Thyroid gland (tissue), 4 donors: ENCODE results near the gene CLK4. TPM values are rescaled to one million over a fixed set of nuclear protein-coding genes. Genes with fewer than 3 reads are reported as not detected.

Source experiments
- DNase-seq, 2 donors: peaks; one replicate each; pipeline ENCODE4 v3.0.0-alpha.2; 2019
- H3K27ac ChIP-seq, 3 donors: fragments of 200-600 bp; sonication (generic); 1 replicate in 2 of 3; 2 replicates in 1 of 3; pipeline ENCODE4 v1.5.1; 2016 to 2019; ENCODE audit warnings: mild to moderate bottlenecking in 1 of 3, moderate library complexity in 1 of 3
- H3K27me3 ChIP-seq: fragments of 200-600 bp; sonication (generic); one replicate; pipeline ENCODE4 v1.5.1; 2019
- H3K36me3 ChIP-seq, 2 donors: fragments of 200-600 bp; sonication (generic); one replicate each; pipeline ENCODE4 v1.5.1; 2016 to 2019
- H3K4me1 ChIP-seq, 2 donors: fragments of 200-600 bp; sonication (generic); one replicate each; pipeline ENCODE4 v1.5.1; 2017 to 2019
- H3K4me3 ChIP-seq, 3 donors: fragments of 200-600 bp; sonication (generic); replicated peaks in 1 of 3; 1 replicate in 2 of 3; 2 replicates in 1 of 3; pipeline ENCODE4 v1.5.1; 2016; ENCODE audit warnings: mild to moderate bottlenecking in 1 of 3
- H3K9me3 ChIP-seq: fragments of 200-600 bp; sonication (generic); one replicate; pipeline ENCODE4 v1.5.1; 2017
- CTCF ChIP-seq, 6 experiments: fragments of 200-600 bp in 3 of 6; fragments of 450-650 bp in 3 of 6; sonication (generic) in 3 of 6; IDR thresholded peaks; one replicate each; pipeline ENCODE4 v1.5.1; 2016 to 2019; ENCODE audit warnings: antibody characterized with exemption in 6 of 6, mild to moderate bottlenecking in 2 of 6, inconsistent platforms in 1 of 6, moderate library complexity in 1 of 6
- POLR2A ChIP-seq, 2 donors: fragments of 450-650 bp; IDR thresholded peaks; one replicate each; pipeline ENCODE4 v1.6.1; 2017; ENCODE audit warnings: antibody characterized with exemption in 2 of 2, mild to moderate bottlenecking in 2 of 2, moderate library complexity in 1 of 2
- WGBS, 2 donors: methylation state at CpG; one replicate each; pipeline ENCODE4 v1.1.5; 2017; 5-methylcytosine and 5-hydroxymethylcytosine counted together
- intact Hi-C: fragments of 100-400 bp; cut with DNase I; formaldehyde crosslinking; loops from one replicate; pipeline ENCODE4 v1.15.1; 2023
- total RNA-seq, 4 donors: library from RNA; depleted of rRNA; stranded (reverse); fragments of >200 nt; gene quantifications; one replicate each; pipeline ENCODE4 v1.2.3, GENCODE V29; 2016

The CLK4 gene
- total RNA-seq, 4 donors from 2014 or later, result 35.8 to 91.2 (median 70.3) TPM

GRCh38 chr5:178595150-178595549, 31.7 kb downstream of the CLK4 start:
- Histone ChIP-seq H3K4me3 (no peak overlapping the region), H3K27me3 (no peaks in the 10 kb centered on the region), H3K27ac (no peak overlapping the region), H3K4me1 (peaks cover 5 to 7% of the 10 kb centered on the region in 2 donors), H3K36me3 (peaks cover 0 to 6% of the 10 kb centered on the region in 2 donors), H3K9me3 (no peaks in the 10 kb centered on the region)
- intact Hi-C loops, result no loop called here
- DNase-seq, result no peak
- no peak for TF ChIP-seq POLR2A (IDR thresholded peaks at IDR 0.05)
- no peak for TF ChIP-seq CTCF (IDR thresholded peaks at IDR 0.05)

- 27 to 32% methylated on average over 9 of the region's 9 CpGs for WGBS, 2 donors
- DNase-seq, result no peak
- H3K27me3 ChIP-seq, result no peaks in the 10 kb centered on the region
- H3K27ac ChIP-seq, result peak overlapping the region; percentile 29 to 74 (median 39)
- no peaks in the 10 kb centered on the region for H3K9me3 ChIP-seq
- intact Hi-C loops, result loop anchor here (5.0 kb wide), 1 partner anchor 359 kb away; the partner anchor contains the start of gene PHYKPL
- no peak overlapping the region for H3K4me3 ChIP-seq
- peaks cover 37% of the 10 kb centered on the region in 2 donors for H3K4me1 ChIP-seq
- peaks cover 0 to 3% of the 10 kb centered on the region in 2 donors for H3K36me3 ChIP-seq
- no peak for TF ChIP-seq POLR2A (IDR thresholded peaks at IDR 0.05)
- TF ChIP-seq CTCF (IDR thresholded peaks at IDR 0.05), result no peak
Observed at GRCh38 chr5:178590924-178591423, 35.9 kb downstream of the CLK4 start.

GRCh38 chr5:178590141-178590923, 36.5 kb downstream of the CLK4 start, which contains the start of gene COL23A1:
Gene COL23A1 (minus strand): TSS chr5:178590393.
- no peaks in the 10 kb centered on the region for H3K9me3 ChIP-seq
- no peaks in the 10 kb centered on the region for H3K27me3 ChIP-seq
- TF ChIP-seq POLR2A (IDR thresholded peaks at IDR 0.05), result peak; percentile 21 to 83
- TF ChIP-seq CTCF (IDR thresholded peaks at IDR 0.05), result peak; percentile 49 to 97 (median 84)
- intact Hi-C loops, result loop anchor here (5.0 kb wide), 1 partner anchor 358 kb away; the partner anchor contains the start of gene PHYKPL
- peak within 1 kb of the TSS; percentile 10 to 51 (median 45) for H3K4me3 ChIP-seq
- peaks cover 0 to 3% of the 10 kb centered on the region in 2 donors for H3K36me3 ChIP-seq
- H3K4me1 ChIP-seq, result peaks cover 37 to 38% of the 10 kb centered on the region in 2 donors
- peak; percentile 86 to 91 for DNase-seq
- WGBS, 2 donors, result 1% methylated on average over 25 to 33 of the region's 78 CpGs
- peak within 1 kb of the TSS; percentile 59 to 84 (median 74) for H3K27ac ChIP-seq

GRCh38 chr5:178589180-178590140, 37.4 kb downstream of the CLK4 start:
- Histone ChIP-seq H3K9me3 (no peaks in the 10 kb centered on the region), H3K4me1 (peaks cover 37 to 38% of the 10 kb centered on the region in 2 donors), H3K27me3 (no peaks in the 10 kb centered on the region), H3K36me3 (no peaks in the 10 kb centered on the region), H3K4me3 (peak overlapping the region; percentile 10 to 51 (median 45)), H3K27ac (peak overlapping the region; percentile 59 to 84 (median 74))
- TF ChIP-seq POLR2A (IDR thresholded peaks at IDR 0.05), result peak in 1 of 2 donors; percentile 29
- peak in 3 of 6 experiments; percentile 49 to 56 (median 52) for TF ChIP-seq CTCF (IDR thresholded peaks at IDR 0.05)
- 10 to 11% methylated on average over 38 to 57 of the region's 91 CpGs for WGBS, 2 donors
- intact Hi-C loops, result loop anchor here (2.0 to 5.0 kb wide), 2 partner anchors 309 to 357 kb away; partner anchors contain the start of gene PHYKPL
- DNase-seq, result peak; percentile 72 to 74
